ENCODE measurements around the gene MYO15B.
"Not testable (repeated sequence)": the region's sequence is repeated elsewhere in the genome, so short reads cannot be mapped to it uniquely, and the experiment has no call there.

The MYO15B gene

GRCh38 chr17:75575197-75575596 lies 12.4 kb upstream of the MYO15B start:
- DNase-seq (ENCODE audit: low read depth) = no peak
- no peak for TF ChIP-seq CTCF (conservative IDR thresholded peaks at IDR 0.05; ENCODE audit: low read length)

GRCh38 chr17:75575728-75576127 lies 11.9 kb upstream of the MYO15B start:
- no peak overlapping the region for H3K4me3 ChIP-seq (ENCODE audit: low read length)
- no peak for TF ChIP-seq CTCF (conservative IDR thresholded peaks at IDR 0.05; ENCODE audit: low read length)
- DNase-seq (ENCODE audit: low read depth) = no peak

More at GRCh38 chr17:75575197-75575596, 12.4 kb upstream of the MYO15B start:
- H3K4me3 ChIP-seq (ENCODE audit: low read length) = no peak overlapping the region

GRCh38 chr17:75576661-75577060 lies 10.9 kb upstream of the MYO15B start:
- no peak overlapping the region for H3K4me3 ChIP-seq (ENCODE audit: low read length)
- DNase-seq (ENCODE audit: low read depth) = no peak
- TF ChIP-seq CTCF (conservative IDR thresholded peaks at IDR 0.05; ENCODE audit: low read length) = no peak

GRCh38 chr17:75581121-75581725 lies 6.4 kb upstream of the MYO15B start:
- not testable (repeated sequence) for H3K4me3 ChIP-seq (ENCODE audit: low read length); DNase-seq (ENCODE audit: low read depth)

- not testable (repeated sequence) for DNase-seq (ENCODE audit: low read depth); H3K4me3 ChIP-seq (ENCODE audit: low read length)
Measured at GRCh38 chr17:75583197-75583596, 4.4 kb upstream of the MYO15B start.

- TF ChIP-seq CTCF (conservative IDR thresholded peaks at IDR 0.05; ENCODE audit: low read length) = no peak
- no peak overlapping the region for H3K4me3 ChIP-seq (ENCODE audit: low read length)
- DNase-seq (ENCODE audit: low read depth) = no peak
Measured at GRCh38 chr17:75584849-75585175, 2.8 kb upstream of the MYO15B start.

- peak overlapping the region; percentile 9; the same call in 1 of the 2 replicates for H3K4me3 ChIP-seq (ENCODE audit: low read length)
- no peak for DNase-seq (ENCODE audit: low read depth)
- TF ChIP-seq CTCF (conservative IDR thresholded peaks at IDR 0.05; ENCODE audit: low read length) = no peak
Measured at GRCh38 chr17:75588596-75589011, 1.0 kb downstream of the MYO15B start.

GRCh38 chr17:75589012-75589918 lies 1.7 kb downstream of the MYO15B start:
- peak; percentile 77 for DNase-seq (ENCODE audit: low read depth)
- peak; percentile 30 for TF ChIP-seq CTCF (conservative IDR thresholded peaks at IDR 0.05; ENCODE audit: low read length)
- peak overlapping the region; percentile 64 for H3K4me3 ChIP-seq (ENCODE audit: low read length)
